ENCODE measurements around the gene UMODL1. TPM values are rescaled to one million over a fixed set of nuclear protein-coding genes. Genes with fewer than 3 reads are reported as not detected.

Gene UMODL1
- total RNA-seq, 1 experiment from 2014 or later: not detected

- Mint-ChIP-seq H3K9me3 (no peaks in the 10 kb centered on the region; a peak in 1 of 5 replicates), H3K4me3 (no peak overlapping the region), H3K27ac (no peak overlapping the region), H3K27me3 (ENCODE audit: low read depth) (peaks cover 19% of the 10 kb centered on the region), H3K4me1 (peaks cover 15 to 17% of the 10 kb centered on the region in 2 experiments), H3K36me3 (ENCODE audit: insufficient read depth in 1 of 3, low read depth in 3 of 3) (no peaks in the 10 kb centered on the region)
- Histone ChIP-seq H3K56ac (ENCODE audit: insufficient read length, low read depth, low read length) (no peak overlapping the region), H3K23me2 (ENCODE audit: insufficient read length, low read depth, low read length, poor library complexity, severe bottlenecking) (no peaks in the 10 kb centered on the region), H2AK5ac (ENCODE audit: insufficient read length, low read length) (no peak overlapping the region), H3K4me1 (ENCODE audit: insufficient read depth, low read length) (no peaks in the 10 kb centered on the region), H3T11ph (ENCODE audit: low read length) (no peak overlapping the region), H2BK20ac (ENCODE audit: low read depth, low read length, poor library complexity, severe bottlenecking) (no peak overlapping the region), H3K27me3 (ENCODE audit: insufficient read depth, low read length) (no peaks in the 10 kb centered on the region), H4K5ac (ENCODE audit: insufficient read length, low read depth, low read length) (no peak overlapping the region), H3K79me1 (ENCODE audit: insufficient read depth, low read depth, low read length, poor library complexity, severe bottlenecking) (no peaks in the 10 kb centered on the region), H2BK15ac (ENCODE audit: low read depth, low read length) (no peak overlapping the region), H3K9me3 (ENCODE audit: control insufficient read depth, low read depth, low read length) (no peaks in the 10 kb centered on the region), H2BK5ac (ENCODE audit: insufficient read length, low read length) (no peak overlapping the region), H3K14ac (ENCODE audit: insufficient read depth, low read length) (no peak overlapping the region; the same call in 1 of the 2 replicates), H3K27ac (ENCODE audit: insufficient read length, low read depth, low read length) (no peak overlapping the region), H3K79me2 (ENCODE audit: insufficient read depth, low read length) (no peaks in the 10 kb centered on the region), H3K9ac (ENCODE audit: extremely low read depth, insufficient read length, low read length) (no peak overlapping the region), H2BK12ac (ENCODE audit: insufficient read length, low read depth, low read length) (no peak overlapping the region), H3K4me2 (ENCODE audit: insufficient read depth, insufficient read length, low read length) (no peak overlapping the region), H4K20me1 (ENCODE audit: control insufficient read depth, insufficient read depth, insufficient read length) (no peaks in the 10 kb centered on the region), H3K23ac (ENCODE audit: insufficient read length, low read depth, low read length) (no peak overlapping the region), H4K8ac (replicated peaks; ENCODE audit: insufficient read length, low read depth, low read length) (no peak overlapping the region), H2AFZ (ENCODE audit: low read length) (no peak overlapping the region), H4K91ac (ENCODE audit: insufficient read length, low read depth, low read length) (no peak overlapping the region), H2BK120ac (ENCODE audit: low read depth, low read length, poor library complexity, severe bottlenecking) (no peak overlapping the region), H3K4ac (ENCODE audit: low read depth, low read length) (no peak overlapping the region), H3K18ac (ENCODE audit: insufficient read length, low read depth, low read length) (no peak overlapping the region)
- no CpG with 5 or more reads among the region's 14 CpGs for WGBS (ENCODE audit: extremely low coverage, insufficient read length, low lambda C conversion rate)
- DNase-seq: no peak
- no peak for TF ChIP-seq CTCF (conservative IDR thresholded peaks at IDR 0.05)
Observed at GRCh38 chr21:42088148-42088547, 17.0 kb downstream of the UMODL1 start.
